ENCODE measurements around the gene PTPRT.

PTPRT gene

GRCh38 chr20:42083280-42083679 is 1106.4 kb downstream of the PTPRT start:
- no peak for DNase-seq

DNA sequence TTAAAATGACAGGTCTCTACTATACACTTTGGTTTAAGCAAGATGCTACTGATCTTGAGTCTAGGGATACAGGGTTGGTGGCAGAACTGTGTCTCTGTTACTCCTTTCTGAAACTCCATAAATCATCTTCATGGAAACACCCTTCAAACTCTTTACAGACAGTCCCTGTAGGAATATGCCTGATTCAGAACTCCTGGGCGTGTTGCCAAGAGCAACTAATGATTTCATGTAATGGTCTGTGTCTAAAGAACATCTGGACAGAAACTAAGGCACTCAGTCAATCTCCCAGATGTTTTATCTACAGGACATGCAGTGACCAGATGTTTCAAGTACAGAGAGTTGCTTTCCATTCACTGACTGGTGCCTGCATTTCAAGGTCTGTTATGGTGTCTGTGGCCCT is 1107.1 kb downstream of the PTPRT start:
- no peak for DNase-seq

DNA sequence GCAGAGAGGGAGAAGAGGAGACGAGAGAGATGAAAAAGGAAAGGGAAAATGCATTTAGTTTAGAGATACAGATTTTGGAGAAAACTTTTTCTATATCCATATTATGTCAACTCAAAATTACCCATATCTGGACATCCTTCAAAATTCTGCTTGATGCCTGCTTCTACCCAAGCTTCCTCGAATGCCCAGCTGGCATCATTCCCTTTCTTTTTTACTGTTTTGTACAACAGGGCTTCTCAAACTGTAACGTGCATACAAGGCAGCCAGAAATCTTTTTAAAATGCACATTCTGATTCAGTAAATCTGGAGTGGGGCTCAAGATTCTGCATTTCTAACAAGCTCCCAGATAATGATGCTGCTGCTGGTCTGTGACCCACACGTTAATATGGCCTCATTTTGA is 1108.8 kb downstream of the PTPRT start:
- DNase-seq: no peak

GRCh38 chr20:42074944-42075343 is 1114.8 kb downstream of the PTPRT start:
- DNase-seq: no peak

GRCh38 chr20:42067596-42067995 is 1122.1 kb downstream of the PTPRT start:
- no peak for DNase-seq

DNA sequence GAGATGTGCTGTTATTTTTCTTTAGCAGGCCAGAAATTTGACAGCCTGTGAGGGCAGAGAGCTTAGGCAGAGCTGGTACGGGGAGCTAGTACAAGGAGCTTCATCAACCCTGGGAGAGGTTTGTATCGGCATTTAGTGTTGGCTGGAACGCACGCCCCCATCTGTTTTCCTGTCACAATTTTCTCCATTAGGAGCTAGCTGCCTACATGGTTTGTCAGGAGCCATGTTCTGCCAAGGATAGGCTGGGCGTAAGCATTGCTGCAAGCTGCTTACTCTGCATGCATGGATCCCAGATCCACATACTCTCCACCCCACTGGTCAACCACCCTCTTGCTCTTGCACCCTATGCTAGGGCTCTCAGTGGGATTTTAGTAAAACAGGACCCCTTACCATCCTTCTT is 1122.5 kb downstream of the PTPRT start:
- no peak for DNase-seq

DNA sequence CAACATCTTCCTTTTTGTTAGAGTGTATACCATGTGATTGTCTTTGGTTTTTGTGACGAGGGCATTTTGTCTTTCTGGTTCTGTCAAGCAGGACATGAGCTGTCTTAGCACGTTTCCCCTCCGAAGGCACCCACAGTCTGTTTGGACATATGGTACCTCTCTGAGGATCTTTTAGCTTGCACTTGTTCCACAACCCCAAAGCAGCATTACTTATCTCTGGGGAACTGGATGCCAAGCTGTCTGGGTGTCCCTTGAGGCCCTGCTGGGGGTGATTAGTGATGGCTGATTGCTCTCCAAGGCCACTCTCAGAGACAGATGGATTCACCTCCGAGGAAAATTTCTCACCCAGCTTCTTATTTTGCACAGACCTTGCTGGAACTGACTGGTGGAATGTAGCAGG is 1126.6 kb downstream of the PTPRT start:
- no peak for DNase-seq

DNA sequence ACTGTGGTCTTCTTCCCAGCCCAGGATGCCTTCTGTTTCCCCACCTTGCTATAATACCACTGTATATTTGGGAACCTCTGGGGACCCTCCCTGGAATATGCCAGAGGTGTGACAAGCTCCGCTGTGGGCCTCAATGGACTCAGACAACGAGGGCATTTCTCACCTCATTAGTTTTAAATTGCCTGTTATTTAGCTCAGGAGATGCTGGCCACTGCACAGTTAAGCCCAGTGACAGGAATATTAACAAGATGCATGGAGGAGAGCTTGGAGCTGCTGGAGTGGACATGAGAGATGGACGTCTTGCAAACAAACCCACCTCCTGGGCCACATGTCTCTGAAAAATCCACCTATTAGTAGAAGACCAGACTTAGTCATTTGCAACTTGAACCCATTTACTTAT is 1136.4 kb downstream of the PTPRT start:
- DNase-seq: no peak

DNA sequence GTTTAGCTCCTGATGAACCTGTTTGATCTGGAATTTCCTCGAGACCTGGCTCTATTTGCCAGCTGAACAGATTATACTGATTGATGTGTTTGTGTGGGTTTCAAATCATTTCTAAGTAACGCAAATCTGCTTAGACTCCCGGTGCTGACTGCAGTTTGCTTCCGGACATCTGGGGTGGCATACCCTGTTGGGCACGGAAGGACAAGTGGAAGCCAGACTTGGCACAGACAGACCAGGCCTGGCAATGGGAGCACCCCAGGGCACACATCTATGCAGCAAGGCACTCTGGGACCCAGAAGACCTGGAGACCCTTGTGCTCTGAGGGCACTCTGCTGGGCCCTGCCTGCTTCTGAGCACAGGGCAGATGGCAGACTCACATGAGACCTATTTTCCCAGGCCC is 1137.8 kb downstream of the PTPRT start:
- DNase-seq: no peak

DNA sequence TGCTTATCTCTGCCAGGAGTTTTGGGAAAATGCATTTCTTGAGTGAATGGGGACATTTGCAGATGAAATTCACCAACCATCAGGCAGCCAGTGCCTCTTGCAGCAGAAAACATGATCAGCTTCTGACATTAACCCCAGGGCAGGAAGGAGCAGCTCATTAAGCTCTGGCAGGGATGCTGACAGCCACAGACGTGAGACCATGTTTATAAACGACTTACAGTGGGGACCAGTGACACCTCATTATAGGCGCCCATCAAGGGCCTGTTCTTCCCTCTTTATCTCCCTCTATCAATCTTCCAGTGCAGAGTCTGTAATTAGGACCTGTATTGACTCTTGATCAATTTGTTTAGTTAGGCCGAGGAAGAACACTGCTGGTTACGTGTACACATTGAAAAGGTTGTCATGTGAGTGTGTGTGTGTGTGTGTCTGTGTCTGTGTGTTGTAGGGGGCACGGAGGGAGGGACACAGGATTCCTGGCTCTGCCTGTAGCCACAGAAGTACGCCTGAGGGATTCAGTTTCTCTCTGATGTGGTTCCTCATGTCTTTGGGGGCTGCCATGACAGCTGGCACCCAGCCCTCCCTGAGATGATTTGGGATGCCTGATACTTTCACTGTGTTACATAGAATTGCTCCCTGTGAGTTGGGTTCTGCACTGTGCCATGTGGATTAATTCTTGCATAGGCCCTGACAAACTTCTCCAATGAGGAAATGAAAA is 1143.2 kb downstream of the PTPRT start:
- no peak for DNase-seq

DNA sequence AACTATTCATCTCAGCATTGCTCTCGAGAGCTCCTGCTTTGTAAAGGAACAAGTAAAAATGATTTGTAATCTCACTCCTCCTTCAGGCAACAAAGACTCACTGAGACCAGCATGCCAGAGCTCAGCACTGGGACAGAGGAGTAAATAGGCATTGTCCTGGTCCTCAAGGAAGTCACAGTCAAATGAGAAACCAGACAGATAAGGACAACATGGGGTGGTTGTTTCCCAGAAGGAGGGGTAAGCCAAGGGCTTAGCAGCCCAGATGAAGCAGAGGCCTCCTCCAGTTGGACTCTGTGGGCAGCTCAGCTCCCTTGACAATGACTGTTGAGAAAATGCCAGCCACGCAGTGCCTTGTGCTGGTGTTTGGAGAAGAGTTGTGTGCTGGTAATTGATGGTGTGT is 1145.8 kb downstream of the PTPRT start:
- no peak for DNase-seq

- no peak for DNase-seq
These were observed 1148.6 kb downstream of the PTPRT start for GRCh38 chr20:42041000-42041565.

GRCh38 chr20:42027746-42028268 is 1161.9 kb downstream of the PTPRT start:
- DNase-seq: no peak

GRCh38 chr20:42026599-42026998 is 1163.1 kb downstream of the PTPRT start:
- no peak for DNase-seq

DNA sequence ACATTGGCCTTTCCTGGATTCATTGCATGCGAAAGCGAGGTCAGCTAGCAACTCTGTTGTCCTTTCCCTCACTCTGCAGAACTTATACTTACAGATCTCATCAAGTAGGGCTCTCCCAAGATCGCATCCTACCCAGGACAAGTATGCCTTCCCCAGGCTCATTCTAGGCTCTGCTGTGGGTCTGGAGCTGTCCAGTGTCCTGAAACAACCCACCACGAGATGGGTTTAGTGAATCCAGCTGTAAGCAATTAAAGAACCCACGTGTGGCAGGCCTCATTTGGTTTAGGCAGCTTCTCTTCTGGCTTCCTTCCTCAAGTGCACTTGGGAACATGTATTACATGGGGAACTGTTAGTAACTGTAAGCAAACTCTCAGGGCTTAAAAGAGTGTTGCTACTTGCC is 1165.1 kb downstream of the PTPRT start:
- no peak for DNase-seq
